Suppressor macrophage treated with lipopolysaccharide for 4 hours (primary cell): Measurements from ENCODE around the gene SRSF3.
"Not testable (repeated sequence)": the region's sequence is repeated elsewhere in the genome, so short reads cannot be mapped to it uniquely, and the experiment has no call there.

ENCODE experiments used
- DNase-seq: peaks from one replicate; pipeline ENCODE4 v3.0.0-alpha.2; 2020

Gene SRSF3

DNA sequence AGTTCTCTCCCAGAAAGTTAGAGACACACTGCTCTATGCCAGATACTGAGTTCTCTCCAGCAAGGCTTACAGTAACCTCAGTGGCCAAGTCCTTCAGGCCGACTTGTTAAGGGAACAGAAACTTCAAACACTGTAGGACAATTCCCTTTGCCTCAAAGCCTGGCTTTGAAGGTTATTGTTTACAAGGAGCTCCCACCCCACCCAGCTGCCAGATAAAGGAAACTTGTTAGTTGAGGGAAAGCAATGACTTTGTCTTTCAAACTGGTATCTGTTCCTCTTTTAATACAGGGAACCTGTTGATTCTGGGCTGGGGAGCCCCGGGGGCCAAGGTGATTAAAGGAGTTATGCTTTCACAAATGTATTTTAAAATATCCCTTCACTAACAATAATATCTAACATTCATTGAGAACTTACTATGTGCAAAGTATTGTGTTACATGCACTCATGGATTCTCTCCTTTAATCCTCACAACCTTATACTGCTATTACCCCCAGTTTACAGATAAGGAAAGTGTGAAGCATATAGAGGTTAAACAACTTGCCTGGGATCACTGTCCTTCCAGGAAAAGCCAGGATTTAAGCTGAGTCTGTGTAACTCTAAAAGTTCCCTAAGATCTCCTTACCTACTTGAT lies 56.8 kb downstream of the SRSF3 start:
- peak; percentile 80 for DNase-seq

DNA sequence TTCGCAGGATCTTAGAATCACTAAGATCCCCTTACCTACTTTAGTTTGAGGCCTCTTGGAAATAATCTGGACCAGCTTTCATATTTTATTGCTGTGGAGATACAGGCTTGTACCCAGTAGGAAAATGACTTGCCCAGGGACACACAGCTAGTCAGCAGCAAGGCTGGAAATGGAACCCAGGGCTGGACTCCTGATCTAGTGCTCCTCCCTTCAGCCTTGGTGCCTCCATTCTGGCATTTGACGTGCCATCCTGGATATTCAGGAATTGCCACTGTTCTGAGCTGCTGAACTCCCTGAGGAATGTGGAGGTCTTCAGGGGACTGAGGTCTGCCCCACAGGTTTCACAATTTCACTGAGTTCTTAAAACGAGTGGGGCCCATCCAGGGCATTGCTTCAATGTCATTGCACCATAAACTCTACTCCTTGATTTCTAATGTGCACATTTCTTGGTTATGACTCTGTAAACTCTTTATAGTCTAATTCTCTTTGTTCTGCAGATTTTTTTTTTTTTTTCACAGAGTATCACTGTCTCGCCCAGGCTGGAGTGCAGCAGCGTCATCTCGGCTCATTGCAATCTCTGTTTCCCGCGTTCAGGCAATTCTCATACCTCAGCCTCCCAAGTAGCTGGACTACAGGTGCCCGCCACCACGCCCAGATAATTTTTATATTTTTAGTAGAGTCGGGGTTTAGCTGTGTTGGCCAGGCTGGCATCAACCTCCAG lies 57.7 kb downstream of the SRSF3 start:
- no peak for DNase-seq

DNA sequence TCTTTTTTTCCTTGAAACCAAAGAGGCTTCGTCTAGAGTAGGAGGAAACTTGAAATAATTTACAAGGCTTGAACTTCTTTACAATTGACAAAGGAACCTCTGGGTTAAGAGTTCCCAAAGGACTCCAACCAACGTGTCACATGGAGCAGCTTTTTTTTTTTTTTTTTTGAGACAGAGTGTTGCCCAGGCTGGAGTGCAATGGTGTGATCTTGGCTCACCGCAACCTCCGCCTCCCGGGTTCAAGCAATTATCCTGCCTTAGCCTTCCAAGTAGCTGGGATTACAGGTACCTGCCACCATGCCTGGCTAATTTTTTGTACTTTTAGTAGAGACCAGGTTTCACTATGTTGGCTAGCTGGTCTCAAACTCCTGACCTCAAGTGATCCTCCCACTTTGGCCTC lies 60.3 kb downstream of the SRSF3 start:
- DNase-seq: not testable (repeated sequence)
